GM12874 (cell line): ENCODE data around the gene EDC4.

ENCODE experiments used
- CTCF ChIP-seq: IDR thresholded peaks from 2 replicates; pipeline ENCODE4 v1.5.1; 2011; ENCODE audit warnings: low read depth, mild to moderate bottlenecking, control low read depth, low read length, moderate library complexity; ENCODE audit not compliant: insufficient read depth

The EDC4 gene

DNA sequence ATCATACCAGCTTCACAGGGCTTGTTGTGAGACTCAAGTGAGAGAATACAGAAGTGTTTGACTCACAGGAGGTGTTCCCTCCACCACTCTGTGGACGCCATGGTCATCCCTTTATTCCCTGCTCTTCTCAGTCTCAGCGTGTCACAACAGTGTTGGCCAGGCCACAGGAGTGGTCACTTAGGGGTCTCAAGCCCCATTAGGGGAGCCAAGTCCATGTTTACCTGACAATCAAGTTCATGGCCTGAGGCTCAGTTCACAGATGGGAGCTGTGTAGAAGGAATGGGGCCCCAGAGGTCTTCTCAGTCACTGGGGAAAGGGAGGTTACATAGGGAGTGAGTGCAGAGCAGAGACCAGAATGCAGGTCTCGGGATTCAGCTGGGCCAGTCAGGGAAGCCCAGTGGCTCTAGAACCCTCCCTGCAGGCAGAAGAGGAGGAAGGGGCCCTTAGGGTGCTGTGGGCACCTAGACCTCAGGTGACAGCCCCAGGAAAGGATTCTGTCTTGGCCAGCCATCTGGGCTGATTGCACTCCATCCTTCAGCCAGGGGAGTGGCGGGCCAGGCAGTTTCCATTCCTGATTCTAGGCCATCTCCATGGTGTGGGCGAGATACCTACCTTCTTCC is 15.8 kb upstream of the EDC4 start:
- TF ChIP-seq CTCF, result no peak

- TF ChIP-seq CTCF, result no peak
These were observed 15.2 kb upstream of the EDC4 start for GRCh38 chr16:67857547-67858233.

- TF ChIP-seq CTCF, result no peak
These were observed 14.4 kb upstream of the EDC4 start for GRCh38 chr16:67858500-67858899.

DNA sequence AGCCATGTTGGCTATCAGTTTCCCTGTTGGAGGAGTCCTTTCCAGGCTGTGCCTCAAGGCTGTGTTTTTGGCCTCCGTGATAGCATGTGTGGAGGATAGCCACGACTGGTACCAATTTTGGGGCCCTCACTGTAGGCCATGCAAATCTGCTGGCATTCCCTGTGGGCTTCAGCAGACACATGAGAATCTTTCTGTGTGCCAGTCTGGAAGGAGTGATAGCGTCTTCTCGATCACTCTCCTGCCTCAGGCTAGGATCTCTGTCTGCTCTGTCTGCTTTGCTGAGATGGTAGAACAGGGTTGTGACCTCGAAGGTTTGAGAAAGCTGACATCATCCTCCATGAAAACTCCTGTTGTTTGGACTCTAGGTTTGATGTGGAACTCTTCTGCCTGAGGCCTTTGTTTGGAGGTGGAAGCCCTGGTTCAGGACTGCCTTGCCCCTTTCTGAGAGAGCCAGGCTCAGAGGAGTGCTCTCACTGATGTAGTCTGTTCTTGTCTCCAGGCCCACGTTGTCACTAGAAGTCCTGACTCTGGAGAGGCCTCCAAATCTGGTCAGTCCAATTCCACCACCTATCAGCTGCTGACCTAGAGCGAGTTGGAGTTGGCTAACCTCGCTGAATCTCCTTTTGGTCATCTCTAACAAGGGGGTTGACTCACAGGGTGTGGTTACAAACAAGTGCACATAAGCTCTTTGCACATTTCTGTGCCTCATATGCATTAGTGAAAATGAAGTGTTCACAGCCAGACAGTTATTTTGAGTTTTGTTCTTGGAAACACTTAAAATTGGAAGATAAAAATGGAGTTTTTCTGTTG is 12.1 kb upstream of the EDC4 start:
- no peak for TF ChIP-seq CTCF

DNA sequence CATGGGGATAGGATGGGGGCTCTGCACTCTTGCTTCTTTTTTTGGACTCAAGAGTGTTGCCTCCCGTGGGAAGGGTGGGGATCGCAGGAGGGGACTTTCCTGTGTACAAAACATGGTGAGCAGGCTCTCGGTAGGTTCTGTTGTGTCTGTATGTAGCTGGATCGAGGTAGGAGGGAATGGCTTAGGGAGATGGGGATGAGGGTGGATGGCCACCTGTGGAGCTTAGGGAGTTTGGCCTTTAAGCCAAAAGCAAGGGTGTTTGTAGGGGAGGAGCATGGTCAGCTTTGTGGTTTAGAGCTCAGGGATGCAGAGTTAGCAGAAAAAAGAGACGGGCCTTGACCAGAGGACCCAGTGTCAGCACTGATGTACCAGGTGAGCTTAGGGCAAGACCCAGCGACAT is 11.0 kb upstream of the EDC4 start:
- no peak for TF ChIP-seq CTCF

- TF ChIP-seq CTCF, result no peak
These were observed 9.9 kb upstream of the EDC4 start for GRCh38 chr16:67862623-67863583.
